NCI-H128 (cell line): ENCODE results near the gene SLC35G6.

Experiments used
- DNase-seq: peaks from one replicate; lab custom pipeline; 2025; ENCODE audit not compliant: unreplicated experiment; lab: John Stamatoyannopoulos, UW

SLC35G6 gene

GRCh38 chr17:7502171-7502847 is 21.1 kb downstream of the SLC35G6 start:
- DNase-seq = no peak

GRCh38 chr17:7502987-7503386 is 21.7 kb downstream of the SLC35G6 start:
- no peak for DNase-seq

DNA sequence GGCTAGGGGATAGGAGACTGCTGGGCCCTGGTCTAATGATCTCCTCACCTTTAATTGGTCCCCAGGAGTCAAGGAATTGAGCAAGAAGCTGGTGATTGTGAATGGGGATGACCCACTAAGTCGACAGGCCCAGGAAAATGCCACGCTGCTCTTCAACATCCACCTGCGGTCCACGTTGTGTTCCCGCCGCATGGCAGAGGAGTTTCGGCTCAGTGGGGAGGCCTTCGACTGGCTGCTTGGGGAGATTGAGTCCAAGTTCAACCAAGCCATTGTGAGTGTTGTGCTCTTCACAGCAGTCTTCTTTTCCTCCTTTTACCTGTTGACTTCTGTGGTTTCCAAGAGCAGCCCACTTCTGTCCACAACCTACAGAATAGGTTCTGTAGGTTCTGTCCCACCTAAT is 22.3 kb downstream of the SLC35G6 start:
- no peak for DNase-seq

DNA sequence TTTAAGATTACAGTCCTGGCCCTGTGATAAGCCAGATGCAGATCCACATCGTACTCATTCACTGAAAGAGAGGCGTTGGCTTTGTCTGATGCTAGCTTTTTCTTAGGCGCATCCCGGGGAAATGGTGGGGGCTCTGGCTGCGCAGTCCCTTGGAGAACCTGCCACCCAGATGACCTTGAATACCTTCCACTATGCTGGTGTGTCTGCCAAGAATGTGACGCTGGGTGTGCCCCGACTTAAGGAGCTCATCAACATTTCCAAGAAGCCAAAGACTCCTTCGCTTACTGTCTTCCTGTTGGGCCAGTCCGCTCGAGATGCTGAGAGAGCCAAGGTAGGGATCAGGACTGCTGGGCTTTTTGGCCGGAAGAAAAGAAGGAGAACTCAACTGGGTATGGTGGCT is 26.9 kb downstream of the SLC35G6 start:
- no peak for DNase-seq

DNA sequence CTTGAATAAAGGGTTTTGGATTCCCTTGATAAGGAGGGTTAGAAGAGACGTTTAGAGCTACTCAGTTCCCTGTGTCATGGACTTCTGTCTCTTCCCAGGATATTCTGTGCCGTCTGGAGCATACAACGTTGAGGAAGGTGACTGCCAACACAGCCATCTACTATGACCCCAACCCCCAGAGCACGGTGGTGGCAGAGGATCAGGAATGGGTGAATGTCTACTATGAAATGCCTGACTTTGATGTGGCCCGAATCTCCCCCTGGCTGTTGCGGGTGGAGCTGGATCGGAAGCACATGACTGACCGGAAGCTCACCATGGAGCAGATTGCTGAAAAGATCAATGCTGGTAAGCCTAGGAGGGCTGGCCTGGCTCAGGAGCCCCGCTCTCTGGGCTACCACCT is 27.6 kb downstream of the SLC35G6 start:
- no peak for DNase-seq

DNA sequence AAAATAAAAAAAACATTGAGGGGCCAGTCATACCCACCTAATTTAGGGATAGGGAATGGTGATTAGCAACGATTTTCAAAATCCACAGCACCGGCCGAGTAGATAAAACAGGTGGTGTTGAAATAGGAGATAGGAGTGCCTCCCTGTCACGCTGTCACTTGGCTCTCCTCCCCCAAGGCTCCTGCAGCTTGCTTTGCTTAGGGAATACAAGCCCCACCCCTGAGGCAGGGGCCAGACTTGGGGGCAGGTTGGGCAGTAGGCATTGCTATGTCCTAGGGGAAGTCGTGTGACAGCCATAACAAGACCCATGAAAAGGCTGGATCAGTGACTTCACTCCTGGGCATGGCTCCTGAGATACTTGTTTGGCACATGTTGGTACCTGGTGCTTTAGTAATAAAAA is 28.7 kb downstream of the SLC35G6 start:
- DNase-seq = no peak

GRCh38 chr17:7511108-7511507 is 29.9 kb downstream of the SLC35G6 start:
- DNase-seq = no peak

GRCh38 chr17:7512105-7512504 is 30.9 kb downstream of the SLC35G6 start:
- no peak for DNase-seq

DNA sequence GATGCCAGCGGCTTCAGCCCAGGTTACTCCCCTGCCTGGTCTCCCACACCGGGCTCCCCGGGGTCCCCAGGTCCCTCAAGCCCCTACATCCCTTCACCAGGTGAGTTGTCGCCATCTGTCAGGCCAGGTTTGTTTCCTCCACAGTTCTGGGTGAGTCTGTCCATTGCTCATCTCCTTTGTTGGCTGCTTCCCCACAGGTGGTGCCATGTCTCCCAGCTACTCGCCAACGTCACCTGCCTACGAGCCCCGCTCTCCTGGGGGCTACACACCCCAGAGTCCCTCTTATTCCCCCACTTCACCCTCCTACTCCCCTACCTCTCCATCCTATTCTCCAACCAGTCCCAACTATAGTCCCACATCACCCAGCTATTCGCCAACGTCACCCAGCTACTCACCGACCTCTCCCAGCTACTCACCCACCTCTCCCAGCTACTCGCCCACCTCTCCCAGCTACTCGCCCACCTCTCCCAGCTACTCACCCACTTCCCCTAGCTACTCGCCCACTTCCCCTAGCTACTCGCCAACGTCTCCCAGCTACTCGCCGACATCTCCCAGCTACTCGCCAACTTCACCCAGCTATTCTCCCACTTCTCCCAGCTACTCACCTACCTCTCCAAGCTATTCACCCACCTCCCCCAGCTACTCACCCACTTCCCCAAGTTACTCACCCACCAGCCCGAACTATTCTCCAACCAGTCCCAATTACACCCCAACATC is 31.7 kb downstream of the SLC35G6 start:
- no peak for DNase-seq

GRCh38 chr17:7513850-7514419 is 32.7 kb downstream of the SLC35G6 start:
- DNase-seq = no peak

GRCh38 chr17:7515911-7516610 is 34.8 kb downstream of the SLC35G6 start:
- DNase-seq = no peak

GRCh38 chr17:7523033-7523432 is 41.8 kb downstream of the SLC35G6 start:
- DNase-seq = no peak

DNA sequence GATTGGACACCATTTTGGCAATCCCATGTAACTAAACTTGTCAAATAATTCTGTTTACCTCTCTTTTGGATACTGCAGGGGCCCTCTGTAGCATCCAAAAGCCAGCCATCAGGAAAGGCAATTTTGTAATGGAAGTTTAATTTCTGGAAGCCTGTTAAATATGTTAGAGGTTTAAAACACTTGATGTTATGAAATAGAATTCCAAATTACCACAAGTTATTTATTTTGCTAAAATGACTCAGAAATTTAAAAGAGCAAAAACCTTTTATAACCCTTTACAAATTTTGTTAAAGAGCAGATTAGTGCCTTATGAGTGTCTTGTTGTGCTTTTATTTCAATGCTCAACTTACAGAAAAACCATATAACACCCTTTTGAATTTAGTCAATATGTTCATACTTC is 47.6 kb downstream of the SLC35G6 start:
- DNase-seq = no peak

- no peak for DNase-seq
Measured at GRCh38 chr17:7530023-7530900, 49.0 kb downstream of the SLC35G6 start.
